ENCODE results near the gene MFRP.

Gene MFRP

DNA sequence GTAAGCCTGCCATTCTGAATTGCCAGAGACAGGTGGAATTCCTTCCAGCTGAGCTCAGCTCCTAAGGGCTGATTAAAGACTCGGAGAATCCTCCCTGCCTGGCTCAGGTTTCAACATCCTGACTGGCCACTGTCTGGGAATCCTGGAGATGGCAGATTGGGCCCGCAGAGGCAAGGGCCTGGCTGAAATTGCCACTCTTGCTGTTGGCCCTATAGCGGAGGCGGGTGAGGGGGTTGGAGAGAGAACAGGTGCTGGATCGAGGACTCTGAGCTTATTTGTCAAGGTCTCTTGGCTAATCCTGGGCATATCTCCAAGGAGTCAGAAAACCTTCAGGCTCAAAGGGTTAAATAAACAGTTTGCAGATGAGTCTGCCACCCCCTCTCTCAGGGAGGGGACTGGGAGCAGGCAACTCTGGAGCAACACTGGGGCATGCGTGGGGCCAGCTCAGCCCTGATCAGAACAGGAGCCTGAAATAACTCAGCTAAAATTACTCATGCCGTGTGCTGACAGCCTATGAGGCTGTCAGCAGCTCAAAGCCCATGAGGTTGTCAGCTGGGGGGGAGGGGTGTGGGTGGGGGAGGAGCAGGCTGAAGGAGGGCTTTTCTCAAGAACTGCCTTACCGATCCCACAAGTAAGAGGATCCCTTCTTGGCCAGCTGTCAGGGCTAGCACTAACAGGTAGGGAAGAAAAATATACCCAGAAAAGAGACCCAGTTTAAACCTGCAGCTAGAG, 14.7 kb upstream of the MFRP start (continued):
- TF ChIP-seq, protein P1, sequence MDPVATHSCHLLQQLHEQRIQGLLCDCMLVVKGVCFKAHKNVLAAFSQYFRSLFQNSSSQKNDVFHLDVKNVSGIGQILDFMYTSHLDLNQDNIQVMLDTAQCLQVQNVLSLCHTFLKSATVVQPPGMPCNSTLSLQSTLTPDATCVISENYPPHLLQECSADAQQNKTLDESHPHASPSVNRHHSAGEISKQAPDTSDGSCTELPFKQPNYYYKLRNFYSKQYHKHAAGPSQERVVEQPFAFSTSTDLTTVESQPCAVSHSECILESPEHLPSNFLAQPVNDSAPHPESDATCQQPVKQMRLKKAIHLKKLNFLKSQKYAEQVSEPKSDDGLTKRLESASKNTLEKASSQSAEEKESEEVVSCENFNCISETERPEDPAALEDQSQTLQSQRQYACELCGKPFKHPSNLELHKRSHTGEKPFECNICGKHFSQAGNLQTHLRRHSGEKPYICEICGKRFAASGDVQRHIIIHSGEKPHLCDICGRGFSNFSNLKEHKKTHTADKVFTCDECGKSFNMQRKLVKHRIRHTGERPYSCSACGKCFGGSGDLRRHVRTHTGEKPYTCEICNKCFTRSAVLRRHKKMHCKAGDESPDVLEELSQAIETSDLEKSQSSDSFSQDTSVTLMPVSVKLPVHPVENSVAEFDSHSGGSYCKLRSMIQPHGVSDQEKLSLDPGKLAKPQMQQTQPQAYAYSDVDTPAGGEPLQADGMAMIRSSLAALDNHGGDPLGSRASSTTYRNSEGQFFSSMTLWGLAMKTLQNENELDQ (tag by site-specific recombination; IDR thresholded peaks at IDR 0.05; ENCODE audit: low read depth) = no peak
- no peak for TF ChIP-seq ZNF324 (tag by site-specific recombination; IDR thresholded peaks at IDR 0.05)
- peak; percentile 86 for TF ChIP-seq ZNF335 (tag by site-specific recombination; conservative IDR thresholded peaks at IDR 0.05)
- TF ChIP-seq, protein P2, sequence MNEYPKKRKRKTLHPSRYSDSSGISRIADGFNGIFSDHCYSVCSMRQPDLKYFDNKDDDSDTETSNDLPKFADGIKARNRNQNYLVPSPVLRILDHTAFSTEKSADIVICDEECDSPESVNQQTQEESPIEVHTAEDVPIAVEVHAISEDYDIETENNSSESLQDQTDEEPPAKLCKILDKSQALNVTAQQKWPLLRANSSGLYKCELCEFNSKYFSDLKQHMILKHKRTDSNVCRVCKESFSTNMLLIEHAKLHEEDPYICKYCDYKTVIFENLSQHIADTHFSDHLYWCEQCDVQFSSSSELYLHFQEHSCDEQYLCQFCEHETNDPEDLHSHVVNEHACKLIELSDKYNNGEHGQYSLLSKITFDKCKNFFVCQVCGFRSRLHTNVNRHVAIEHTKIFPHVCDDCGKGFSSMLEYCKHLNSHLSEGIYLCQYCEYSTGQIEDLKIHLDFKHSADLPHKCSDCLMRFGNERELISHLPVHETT (tag by site-specific recombination; IDR thresholded peaks at IDR 0.05) = 0 out of 2 replicates have a peak, but pooled peaks have one; percentile 23
- 0 out of 2 replicates have a peak, but pooled peaks have one; percentile 22 for TF ChIP-seq ZFP69B (tag by site-specific recombination; IDR thresholded peaks at IDR 0.05)
- no peak for TF ChIP-seq ZFP41 (tag by site-specific recombination; IDR thresholded peaks at IDR 0.05; ENCODE audit: borderline replicate concordance)

- ChIA-PET CTCF (interaction anchor here (0.6 to 1.6 kb wide), 5 partner anchors 19 to 449 kb away, joined by 3 to 10 read pairs (median 5); no protein-coding TSS in a partner anchor), POLR2A (interaction anchor here (0.7 kb wide), 2 partner anchors 19 to 59 kb away, joined by 3 read pairs; no protein-coding TSS in a partner anchor)
- H3K4me3 ChIP-seq (ENCODE audit: low read depth, low read length) = no peak overlapping the region
- no peak overlapping the region for H3K27ac ChIP-seq (ENCODE audit: extremely low read depth, low read depth, low read length)
- H3K9me3 ChIP-seq (ENCODE audit: control insufficient read depth, insufficient read depth, low read depth, low read length) = no peaks in the 10 kb centered on the region
- peaks cover 9% of the 10 kb centered on the region for H3K4me1 ChIP-seq (ENCODE audit: control insufficient read depth, insufficient read depth, low read length)
- H3K36me3 ChIP-seq (ENCODE audit: control insufficient read depth in 2 of 2, insufficient read depth in 1 of 2, low read length in 2 of 2) = peaks cover 0 to 44% of the 10 kb centered on the region in 2 experiments; a peak in 1 of 3 replicates
- TF ChIP-seq ZNF292 (tag by site-specific recombination; IDR thresholded peaks at IDR 0.05; ENCODE audit: borderline replicate concordance, low read depth) = no peak
- no peak for TF ChIP-seq ZNF155 (tag by site-specific recombination; IDR thresholded peaks at IDR 0.05)
- TF ChIP-seq ZBTB44 (tag by site-specific recombination; IDR thresholded peaks at IDR 0.05) = no peak
- TF ChIP-seq ZNF777 (tag by site-specific recombination; IDR thresholded peaks at IDR 0.05; ENCODE audit: borderline replicate concordance) = no peak
- TF ChIP-seq ZBTB11 (tag by site-specific recombination; conservative IDR thresholded peaks at IDR 0.05; ENCODE audit: low read depth) = no peak
- TF ChIP-seq ZNF549 (tag by site-specific recombination; IDR thresholded peaks at IDR 0.05) = no peak
- TF ChIP-seq, protein P3, sequence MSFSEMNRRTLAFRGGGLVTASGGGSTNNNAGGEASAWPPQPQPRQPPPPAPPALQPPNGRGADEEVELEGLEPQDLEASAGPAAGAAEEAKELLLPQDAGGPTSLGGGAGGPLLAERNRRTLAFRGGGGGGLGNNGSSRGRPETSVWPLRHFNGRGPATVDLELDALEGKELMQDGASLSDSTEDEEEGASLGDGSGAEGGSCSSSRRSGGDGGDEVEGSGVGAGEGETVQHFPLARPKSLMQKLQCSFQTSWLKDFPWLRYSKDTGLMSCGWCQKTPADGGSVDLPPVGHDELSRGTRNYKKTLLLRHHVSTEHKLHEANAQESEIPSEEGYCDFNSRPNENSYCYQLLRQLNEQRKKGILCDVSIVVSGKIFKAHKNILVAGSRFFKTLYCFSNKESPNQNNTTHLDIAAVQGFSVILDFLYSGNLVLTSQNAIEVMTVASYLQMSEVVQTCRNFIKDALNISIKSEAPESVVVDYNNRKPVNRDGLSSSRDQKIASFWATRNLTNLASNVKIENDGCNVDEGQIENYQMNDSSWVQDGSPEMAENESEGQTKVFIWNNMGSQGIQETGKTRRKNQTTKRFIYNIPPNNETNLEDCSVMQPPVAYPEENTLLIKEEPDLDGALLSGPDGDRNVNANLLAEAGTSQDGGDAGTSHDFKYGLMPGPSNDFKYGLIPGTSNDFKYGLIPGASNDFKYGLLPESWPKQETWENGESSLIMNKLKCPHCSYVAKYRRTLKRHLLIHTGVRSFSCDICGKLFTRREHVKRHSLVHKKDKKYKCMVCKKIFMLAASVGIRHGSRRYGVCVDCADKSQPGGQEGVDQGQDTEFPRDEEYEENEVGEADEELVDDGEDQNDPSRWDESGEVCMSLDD (tag by site-specific recombination; IDR thresholded peaks at IDR 0.05) = no peak
- TF ChIP-seq ZBTB17 (tag by site-specific recombination; IDR thresholded peaks at IDR 0.05) = no peak
- no peak for TF ChIP-seq KLF1 (tag by site-specific recombination; IDR thresholded peaks at IDR 0.05)
- no peak for TF ChIP-seq ZNF23 (tag by site-specific recombination; IDR thresholded peaks at IDR 0.05; ENCODE audit: borderline replicate concordance)
- no peak for TF ChIP-seq ZNF544 (tag by site-specific recombination; IDR thresholded peaks at IDR 0.05)
- TF ChIP-seq REPIN1 (tag by site-specific recombination; IDR thresholded peaks at IDR 0.05; ENCODE audit: low read depth) = no peak
- TF ChIP-seq ZNF585B (tag by site-specific recombination; IDR thresholded peaks at IDR 0.05) = no peak
- TF ChIP-seq ZNF404 (tag by site-specific recombination; IDR thresholded peaks at IDR 0.05) = no peak
- no peak for TF ChIP-seq IKZF3 (tag by site-specific recombination; IDR thresholded peaks at IDR 0.05)
Observed at GRCh38 chr11:119359365-119360214, 13.1 kb upstream of the MFRP start.

All from HEK293 (cell line).